GM12872 (cell line): Measurements from ENCODE around the gene NUDT8.

Source experiments
- TF ChIP-seq, protein P1 (sequence below): IDR thresholded peaks from 3 replicates; pipeline ENCODE4 v1.5.1; 2011; ENCODE audit warnings: low read depth, mild to moderate bottlenecking, low read length, moderate library complexity; ENCODE audit not compliant: insufficient read depth

The NUDT8 gene

DNA sequence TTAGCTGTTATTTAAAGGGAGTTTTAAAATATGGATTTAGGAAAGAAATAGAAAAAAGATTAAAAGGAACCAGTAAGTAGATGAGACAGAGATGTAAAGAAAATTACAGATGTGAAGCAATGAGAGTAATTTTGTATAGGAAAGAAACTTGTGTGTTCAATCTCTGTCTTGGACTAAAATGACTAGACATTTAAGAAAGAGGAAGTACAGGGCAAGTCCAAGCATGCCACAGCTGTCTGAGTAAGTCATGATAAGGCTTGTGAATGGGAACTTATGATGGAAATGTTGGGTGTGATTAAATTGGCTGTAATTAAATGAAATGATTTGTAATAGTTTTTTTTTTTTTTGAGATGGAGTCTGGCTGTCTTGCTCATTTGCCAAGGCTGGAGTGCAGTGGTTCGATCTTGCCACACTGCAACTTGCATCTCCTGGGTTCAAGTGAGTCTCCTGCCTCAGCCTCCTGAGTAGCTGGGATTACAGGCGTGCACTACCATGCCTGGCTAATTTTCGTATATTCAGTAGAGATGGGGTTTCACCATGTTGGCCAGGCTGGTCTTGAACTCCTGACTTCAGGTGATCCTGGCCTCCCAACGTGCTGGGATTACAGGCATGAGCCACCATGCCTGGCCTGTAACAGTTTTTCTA lies 26.7 kb upstream of the NUDT8 start:
- TF ChIP-seq, protein P1, sequence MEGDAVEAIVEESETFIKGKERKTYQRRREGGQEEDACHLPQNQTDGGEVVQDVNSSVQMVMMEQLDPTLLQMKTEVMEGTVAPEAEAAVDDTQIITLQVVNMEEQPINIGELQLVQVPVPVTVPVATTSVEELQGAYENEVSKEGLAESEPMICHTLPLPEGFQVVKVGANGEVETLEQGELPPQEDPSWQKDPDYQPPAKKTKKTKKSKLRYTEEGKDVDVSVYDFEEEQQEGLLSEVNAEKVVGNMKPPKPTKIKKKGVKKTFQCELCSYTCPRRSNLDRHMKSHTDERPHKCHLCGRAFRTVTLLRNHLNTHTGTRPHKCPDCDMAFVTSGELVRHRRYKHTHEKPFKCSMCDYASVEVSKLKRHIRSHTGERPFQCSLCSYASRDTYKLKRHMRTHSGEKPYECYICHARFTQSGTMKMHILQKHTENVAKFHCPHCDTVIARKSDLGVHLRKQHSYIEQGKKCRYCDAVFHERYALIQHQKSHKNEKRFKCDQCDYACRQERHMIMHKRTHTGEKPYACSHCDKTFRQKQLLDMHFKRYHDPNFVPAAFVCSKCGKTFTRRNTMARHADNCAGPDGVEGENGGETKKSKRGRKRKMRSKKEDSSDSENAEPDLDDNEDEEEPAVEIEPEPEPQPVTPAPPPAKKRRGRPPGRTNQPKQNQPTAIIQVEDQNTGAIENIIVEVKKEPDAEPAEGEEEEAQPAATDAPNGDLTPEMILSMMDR = no peak

DNA sequence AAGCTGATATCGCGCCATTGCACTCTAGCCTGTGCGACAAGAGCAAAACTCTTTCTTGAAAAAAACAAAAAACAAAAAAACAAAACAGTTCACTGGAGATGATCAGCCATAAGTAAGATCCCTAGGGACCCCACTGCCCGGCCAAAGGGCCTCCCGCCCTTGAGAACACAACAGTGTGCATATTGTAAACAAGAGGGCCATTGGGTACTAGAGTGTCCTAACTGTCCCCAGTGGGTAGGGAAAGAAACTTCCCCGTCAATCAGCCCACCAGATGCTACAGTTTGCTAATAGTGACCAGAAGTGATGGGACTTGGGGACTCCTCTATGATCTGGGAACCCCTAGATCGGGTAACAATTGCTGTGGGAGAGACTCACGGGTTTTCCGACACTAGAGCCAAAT lies 24.5 kb upstream of the NUDT8 start:
- TF ChIP-seq, protein P1 = no peak

DNA sequence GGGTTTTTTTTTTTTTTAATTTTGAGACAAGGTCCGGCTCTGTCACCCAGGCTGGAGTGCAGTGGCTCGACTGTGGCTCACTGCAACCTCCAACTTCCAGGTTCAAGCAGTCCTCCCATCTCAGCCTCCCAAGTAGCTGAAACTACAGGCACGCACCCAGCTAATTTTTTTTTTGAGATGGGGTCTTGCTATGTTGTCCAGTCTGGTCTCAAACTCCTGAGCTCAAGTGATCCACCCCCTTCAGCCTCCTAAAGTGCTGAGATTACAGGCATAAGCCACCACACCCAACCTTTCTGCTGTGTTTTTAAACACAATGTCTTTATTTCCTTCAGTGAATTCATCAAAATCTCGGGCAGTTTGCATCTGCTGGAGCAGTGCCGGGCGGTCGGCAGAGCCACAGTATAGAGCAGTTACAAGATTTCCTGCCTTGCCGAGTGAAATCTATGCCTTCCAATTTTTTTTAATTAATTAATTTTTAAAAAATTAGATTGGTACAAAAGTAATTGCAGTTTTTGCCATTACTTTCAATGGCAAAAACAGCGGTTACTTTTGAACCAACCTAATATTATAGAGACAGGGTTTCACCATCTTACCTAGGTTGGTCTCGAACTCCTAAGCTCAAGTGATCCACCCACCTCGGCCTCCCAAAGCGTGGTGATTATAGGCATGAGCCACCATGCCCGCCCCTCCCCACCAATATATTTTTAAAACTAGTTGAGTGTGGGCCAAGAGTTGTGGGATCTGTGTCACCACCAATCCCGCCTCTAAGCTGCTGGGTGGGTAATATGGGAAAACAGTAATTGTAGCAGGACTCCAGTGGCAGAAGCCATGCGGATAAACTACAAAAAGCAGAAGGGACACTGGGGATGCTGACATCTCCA lies 23.5 kb upstream of the NUDT8 start:
- TF ChIP-seq, protein P1 = no peak

DNA sequence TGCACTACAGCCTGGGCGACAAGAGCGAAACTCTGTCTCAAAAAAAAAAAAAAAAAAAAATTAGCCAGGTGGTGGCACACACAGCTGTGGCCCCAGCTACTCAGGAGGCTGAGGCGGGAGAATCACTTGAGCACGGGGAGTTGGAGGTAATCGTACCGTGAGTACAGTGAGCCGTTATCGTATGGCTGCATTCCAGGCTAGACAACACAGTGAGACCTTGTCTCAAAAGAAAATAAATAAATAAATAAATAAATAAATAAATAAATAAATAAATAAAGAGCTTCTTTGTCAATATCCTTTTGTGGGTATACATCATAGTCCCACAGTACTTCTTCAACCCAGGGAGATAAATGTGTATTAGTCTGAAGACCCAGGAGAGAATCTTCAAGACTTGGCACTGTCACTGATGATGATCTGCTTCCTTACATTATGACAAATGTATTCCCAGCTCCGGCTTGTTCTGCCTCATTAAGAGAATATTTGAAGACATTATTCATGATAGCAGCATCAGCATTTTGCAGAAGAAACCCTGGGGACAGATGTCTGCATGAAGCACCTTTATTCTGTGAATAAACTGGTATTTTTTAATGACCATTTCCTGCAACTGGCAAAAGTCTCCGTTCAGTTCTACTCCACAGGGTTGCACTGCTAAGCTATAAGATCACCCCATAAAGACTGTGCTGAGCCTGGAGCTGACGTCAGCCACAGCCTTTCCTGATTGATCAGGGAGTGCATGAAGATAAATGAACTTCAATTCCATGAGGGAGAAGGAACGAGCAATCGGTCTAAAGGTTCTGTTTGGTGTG lies 22.4 kb upstream of the NUDT8 start:
- TF ChIP-seq, protein P1 = no peak

DNA sequence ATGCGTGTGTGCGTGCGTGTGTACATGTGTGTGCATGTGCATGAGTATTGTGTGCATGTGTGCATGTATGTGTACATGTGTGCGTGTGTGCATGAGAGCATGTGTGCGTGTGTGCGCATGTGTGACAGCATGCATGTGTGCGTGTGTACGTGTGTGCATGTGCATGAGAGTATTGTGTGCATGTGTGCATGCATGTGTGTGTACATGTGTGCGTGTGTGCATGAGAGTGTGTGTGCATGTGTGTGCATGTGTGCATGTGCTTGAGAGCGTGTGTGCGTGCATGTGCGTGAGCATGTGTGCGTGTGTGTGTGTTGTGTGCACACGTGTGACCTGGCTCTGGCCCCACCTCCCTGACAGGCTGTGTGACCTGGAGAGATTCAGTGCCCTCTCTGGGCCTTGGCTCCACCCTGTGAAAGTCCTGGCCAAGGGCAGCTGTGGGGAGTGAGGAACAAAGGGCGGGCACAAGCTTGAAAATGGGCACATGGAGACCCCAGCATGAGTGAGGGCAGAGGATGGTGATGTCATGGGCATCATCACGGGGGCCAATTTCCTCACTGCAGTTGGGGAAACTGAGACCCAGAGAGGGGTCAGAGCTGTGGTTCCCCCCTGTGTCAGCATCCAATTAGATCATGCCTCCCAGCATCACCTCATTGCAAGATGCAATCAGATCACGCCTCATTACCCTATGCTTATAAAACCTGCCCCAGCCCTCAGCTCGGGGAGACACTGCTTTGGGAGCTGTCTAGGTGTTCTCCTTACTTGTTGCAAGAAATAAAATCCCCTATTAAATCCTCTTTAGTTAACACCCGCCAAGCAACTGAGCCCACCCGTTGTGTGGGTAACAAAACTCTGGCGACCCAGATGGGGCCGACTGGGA lies 20.1 kb upstream of the NUDT8 start:
- TF ChIP-seq, protein P1 = no peak

DNA sequence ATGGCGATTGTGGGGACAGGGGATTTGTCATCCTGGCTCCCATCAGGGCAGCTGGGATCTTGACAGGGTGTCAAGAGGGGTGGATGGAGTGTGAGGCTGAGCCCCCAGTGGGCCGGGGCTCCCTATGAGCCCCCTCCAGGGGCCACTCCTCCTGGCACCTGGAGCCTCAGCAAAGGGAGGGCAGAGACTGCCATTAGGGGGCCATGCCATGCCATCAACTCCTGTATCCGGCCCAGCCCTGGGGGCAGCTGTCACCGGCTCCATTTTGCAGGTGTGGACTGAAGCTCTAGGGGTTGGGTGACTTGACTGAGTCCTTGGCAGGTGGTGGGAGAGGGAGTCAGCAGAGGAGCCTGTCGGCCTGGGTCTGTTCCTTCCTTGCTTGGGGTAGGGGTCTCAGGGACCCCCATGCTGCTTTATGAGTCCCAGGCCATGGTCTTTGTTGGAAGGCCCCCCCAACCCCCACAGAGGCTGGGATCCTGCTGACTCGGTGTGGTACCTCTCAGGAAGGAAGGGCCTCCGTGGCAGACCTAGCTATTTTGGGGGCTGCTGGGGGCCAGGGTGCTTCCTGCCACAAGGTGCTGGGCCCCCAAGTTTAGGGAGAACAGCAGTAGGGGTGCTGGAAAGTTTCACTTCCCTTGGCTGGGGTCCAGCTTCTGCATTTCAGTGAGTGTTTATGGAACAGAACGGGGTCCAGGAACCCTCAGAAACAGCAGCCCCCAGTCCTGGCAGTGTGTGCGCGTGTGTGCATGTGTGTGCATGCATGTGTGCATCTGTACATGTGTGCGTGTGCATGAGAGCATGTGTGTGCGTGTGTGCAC lies 19.3 kb upstream of the NUDT8 start:
- TF ChIP-seq, protein P1 = peak; percentile 24; the same call in 2 of the 3 replicates
